Forelimb muscle (tissue), 1 donor: ENCODE results near the gene RAB11FIP4. TPM values are rescaled to one million over a fixed set of nuclear protein-coding genes. Genes with fewer than 3 reads are reported as not detected.

Source experiments
- DNase-seq: peaks from one replicate; pipeline ENCODE4 v3.0.0-alpha.2; 2013; ENCODE audit warnings: low read depth
- polyA plus RNA-seq: library from polyadenylated mRNA; unstranded; fragments of 120-200 nt; gene quantifications from one replicate; pipeline ENCODE4 v1.2.1, GENCODE V29; 2013; ENCODE audit not compliant: insufficient read length

Gene RAB11FIP4
- polyA plus RNA-seq, 1 donor, result 0.46 TPM

- DNase-seq, result no peak
Observed at GRCh38 chr17:31587462-31587861, 196.0 kb downstream of the RAB11FIP4 start.

Other genes with a start within 250 kb of the RAB11FIP4 start
- gene OMG, start 94.4 kb upstream of the RAB11FIP4 start, polyA plus RNA-seq, result 0.28 TPM
- 2.2 TPM for gene EVI2B, start 77.6 kb upstream of the RAB11FIP4 start, polyA plus RNA-seq
- gene EVI2A, start 70.1 kb upstream of the RAB11FIP4 start, polyA plus RNA-seq, result 1.9 TPM